NCI-H345 treated with DMSO at 0.1 percent for 48 hours (cell line): ENCODE data around the gene PRR15L.

Experiments
- DNase-seq: peaks from one replicate; lab custom pipeline; 2025; ENCODE audit not compliant: unreplicated experiment; lab: John Stamatoyannopoulos, UW

Gene PRR15L

DNA sequence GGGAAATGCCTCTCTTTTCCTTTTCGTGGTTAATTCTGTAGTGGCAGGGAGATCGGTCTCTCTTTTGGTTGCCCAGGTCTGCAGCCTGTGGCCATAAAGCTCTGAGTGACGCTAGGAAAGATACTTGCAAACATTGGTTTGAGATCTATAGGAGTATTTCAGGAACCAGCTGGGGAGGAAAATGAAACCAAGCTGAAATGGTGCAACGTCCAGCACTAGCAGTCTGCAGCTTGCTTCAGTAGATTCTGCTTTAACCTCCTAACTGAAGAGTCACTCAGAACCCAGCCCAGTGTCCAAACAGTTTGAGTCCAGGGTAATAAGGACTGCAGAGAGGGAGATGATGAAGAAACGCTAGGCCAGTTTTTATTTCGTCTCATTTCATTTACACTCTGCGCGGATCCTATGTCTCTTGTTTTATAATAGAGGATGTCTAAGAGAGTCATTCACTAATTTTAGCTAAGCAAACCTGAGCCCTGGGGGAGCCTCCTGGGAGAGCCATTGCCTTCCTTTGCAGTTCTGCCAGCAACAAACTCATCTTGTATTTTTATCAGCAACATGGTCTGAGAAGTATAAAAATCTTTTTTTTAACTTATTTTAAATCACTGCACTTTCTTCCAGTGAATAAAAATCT lies 49.6 kb downstream of the PRR15L start:
- DNase-seq = no peak

- no peak for DNase-seq
Measured at GRCh38 chr17:47906443-47906842, 51.2 kb downstream of the PRR15L start.

- DNase-seq = no peak
Measured at GRCh38 chr17:47905221-47905733, 52.4 kb downstream of the PRR15L start.

DNA sequence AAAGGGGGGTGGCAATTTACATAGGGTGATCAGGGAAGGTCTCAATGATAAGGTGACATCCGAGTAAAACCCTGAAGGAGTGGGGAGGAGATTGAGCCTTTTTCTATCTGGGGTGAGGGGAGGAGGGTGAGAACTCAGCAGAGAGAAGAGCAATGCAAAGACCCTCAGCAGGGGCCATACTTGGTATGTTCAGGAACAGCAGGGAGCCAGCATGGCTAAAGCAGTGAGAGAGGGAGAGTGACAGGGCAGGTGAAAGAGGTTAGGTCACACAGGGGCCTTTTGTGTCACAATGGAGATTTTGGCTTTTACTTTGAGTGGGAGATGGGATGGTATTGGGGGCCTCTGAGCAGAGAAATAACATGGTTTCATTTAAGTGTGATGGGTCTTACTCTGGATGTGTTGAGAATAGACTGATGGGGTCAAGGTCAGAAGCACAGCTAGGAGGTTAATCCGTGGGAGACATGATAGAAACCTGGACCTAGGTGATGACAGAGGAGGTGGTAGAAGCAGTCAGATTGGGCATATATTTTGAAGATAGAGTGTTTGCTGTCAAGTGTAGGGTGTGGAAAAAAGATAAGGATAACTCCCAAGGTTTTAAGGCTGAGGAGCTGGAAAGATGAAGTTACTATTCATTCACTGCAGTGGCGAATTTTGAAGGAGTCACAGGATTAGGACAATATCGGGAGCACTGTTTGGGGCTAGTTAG lies 55.5 kb downstream of the PRR15L start:
- no peak for DNase-seq
